HG02870 (cell line): ENCODE data around the gene KCNJ5.

Experiments
- ATAC-seq: cut with Tn5 transposase; IDR thresholded peaks from one replicate; pipeline ENCODE4 v1.9.1; 2021; ENCODE audit warnings: mild to moderate bottlenecking, moderate library complexity; ENCODE audit not compliant: unreplicated experiment

KCNJ5 gene

GRCh38 chr11:128893578-128894285 lies 2.6 kb downstream of the KCNJ5 start:
- ATAC-seq, result peak; percentile 70

- no peak for ATAC-seq
These were observed 3.1 kb downstream of the KCNJ5 start for GRCh38 chr11:128894286-128894681.

GRCh38 chr11:128894685-128895084 lies 3.5 kb downstream of the KCNJ5 start:
- no peak for ATAC-seq

GRCh38 chr11:128895526-128895925 lies 4.4 kb downstream of the KCNJ5 start:
- no peak for ATAC-seq

GRCh38 chr11:128896356-128896755 lies 5.2 kb downstream of the KCNJ5 start:
- no peak for ATAC-seq

GRCh38 chr11:128897826-128898225 lies 6.7 kb downstream of the KCNJ5 start:
- ATAC-seq, result no peak

- ATAC-seq, result no peak
These were observed 7.6 kb downstream of the KCNJ5 start for GRCh38 chr11:128898580-128899344.

GRCh38 chr11:128900468-128900867 lies 9.3 kb downstream of the KCNJ5 start:
- no peak for ATAC-seq

- no peak for ATAC-seq
These were observed 10.7 kb downstream of the KCNJ5 start for GRCh38 chr11:128901653-128902514.

GRCh38 chr11:128902515-128903066 lies 11.4 kb downstream of the KCNJ5 start:
- no peak for ATAC-seq

- ATAC-seq, result no peak
These were observed 12.3 kb downstream of the KCNJ5 start for GRCh38 chr11:128903248-128904061.

GRCh38 chr11:128904303-128904655 lies 13.1 kb downstream of the KCNJ5 start:
- ATAC-seq, result no peak

GRCh38 chr11:128904656-128905344 lies 13.6 kb downstream of the KCNJ5 start:
- no peak for ATAC-seq

- no peak for ATAC-seq
These were observed 14.4 kb downstream of the KCNJ5 start for GRCh38 chr11:128905345-128906184.

GRCh38 chr11:128906185-128907050 lies 15.3 kb downstream of the KCNJ5 start:
- ATAC-seq, result no peak

GRCh38 chr11:128907585-128907984 lies 16.4 kb downstream of the KCNJ5 start:
- no peak for ATAC-seq

- ATAC-seq, result no peak
These were observed 17.5 kb downstream of the KCNJ5 start for GRCh38 chr11:128908391-128909246.
